A549 (cell line): ENCODE measurements around the gene TECPR2. TPM values are rescaled to one million over a fixed set of nuclear protein-coding genes. Genes with fewer than 3 reads are reported as not detected.
A peak's percentile ranks its signal among the peaks of the same experiment; 100 is the strongest.

Experiments used
- ATAC-seq, 2 experiments: fragments of 200-7000 bp in 1 of 2; fragments of >200 bp in 1 of 2; cut with Nextera tagmentation in 1 of 2; cut with Tn5 transposase in 1 of 2; 3 replicates each; pipeline versions ENCODE4 v1.8.0 to v1.9.1; 2018 to 2020; ENCODE audit warnings: mild to moderate bottlenecking in 1 of 2, moderate library complexity in 1 of 2
- CTCF ChIA-PET: fragments of 300-600 bp; sonication (Branson Sonifier 250); formaldehyde crosslinking; extraction: SDS; loops from one replicate; lab custom pipeline; 2021; ENCODE audit warnings: antibody characterized with exemption, inconsistent platforms; lab: Yijun Ruan, JAX
- POLR2A ChIA-PET: fragments of 350-600 bp; formaldehyde crosslinking; extraction: SDS; loops from one replicate; lab custom pipeline; 2021; ENCODE audit warnings: antibody characterized with exemption, inconsistent platforms; lab: Yijun Ruan, JAX
- DNase-seq, 2 experiments: peaks; one replicate each; pipeline versions ENCODE4 v3.0.0 to v3.0.0-alpha.2; 2011 to 2016; ENCODE audit warnings: low read depth in 1 of 2, low spot score in 1 of 2
- FAIRE-seq: peaks from 2 replicates; lab custom pipeline; 2011; peaks lifted over from hg19 to GRCh38; lab: Jason Lieb, UNC
- H3K27ac ChIP-seq, 2 experiments: fragments of >200 bp; sonication (Bioruptor Twin); formaldehyde crosslinking; 3 replicates each; pipeline ENCODE4 v1.5.1; 2016 to 2017
- H3K4me1 ChIP-seq: fragments of >200 bp; sonication (Bioruptor Twin); formaldehyde crosslinking; 3 replicates; pipeline ENCODE4 v1.6.1; 2016
- H3K4me2 ChIP-seq: fragments of >200 bp; sonication (Bioruptor Twin); formaldehyde crosslinking; 3 replicates; pipeline ENCODE4 v1.6.1; 2016
- H3K4me3 ChIP-seq: fragments of >200 bp; sonication (Bioruptor Twin); formaldehyde crosslinking; 3 replicates; pipeline ENCODE4 v1.5.1; 2016
- H3K9me3 ChIP-seq: fragments of >200 bp; sonication (Bioruptor Twin); formaldehyde crosslinking; 3 replicates; pipeline ENCODE4 v1.6.1; 2016
- CBX2 ChIP-seq: fragments of 200-600 bp; sonication (generic); IDR thresholded peaks from 2 replicates; pipeline ENCODE4 v1.6.1; 2016; ENCODE audit warnings: low read depth, mild to moderate bottlenecking, borderline replicate concordance
- CBX8 ChIP-seq: fragments of 200-600 bp; sonication (generic); IDR thresholded peaks from 2 replicates; pipeline ENCODE4 v1.6.1; 2016
- ELK1 ChIP-seq: fragments of 150-350 bp; IDR thresholded peaks from 2 replicates; pipeline ENCODE4 v1.6.1; 2014; ENCODE audit warnings: low read depth, mild to moderate bottlenecking, low read length
- EP300 ChIP-seq, 2 experiments: fragments of >200 bp; sonication (Bioruptor Twin); formaldehyde crosslinking; IDR thresholded peaks; 2 replicates in 1 of 2; 3 replicates in 1 of 2; pipeline ENCODE4 v1.6.1; 2016 to 2017
- FOSL2 ChIP-seq, 2 experiments: fragments of 450-650 bp in 1 of 2; fragments of >200 bp in 1 of 2; sonication (Bioruptor Twin) in 1 of 2; formaldehyde crosslinking; IDR thresholded peaks; 2 replicates each; pipeline versions ENCODE4 v1.5.0 to v1.6.1; 2016 to 2020; ENCODE audit warnings: mild to moderate bottlenecking in 1 of 2, moderate library complexity in 1 of 2
- HDAC2 ChIP-seq: fragments of 200-600 bp; sonication (generic); IDR thresholded peaks from 2 replicates; pipeline ENCODE4 v1.6.1; 2016
- HOXB13 ChIP-seq: fragments of 250-450 bp; sonication (Bioruptor Pico); IDR thresholded peaks from 2 replicates; pipeline ENCODE4 v1.5.0; 2020; ENCODE audit warnings: low read depth, mild to moderate bottlenecking, moderate library complexity
- JUN ChIP-seq, 2 experiments: fragments of >200 bp; sonication (Bioruptor Twin); formaldehyde crosslinking; IDR thresholded peaks; 2 replicates in 1 of 2; 3 replicates in 1 of 2; pipeline ENCODE4 v1.6.1; 2016 to 2017
- JUNB ChIP-seq: fragments of >200 bp; sonication (Bioruptor Twin); formaldehyde crosslinking; IDR thresholded peaks from 2 replicates; pipeline ENCODE4 v1.6.1; 2016
- KDM1A ChIP-seq: fragments of 200-600 bp; sonication (generic); IDR thresholded peaks from 2 replicates; pipeline ENCODE4 v1.6.1; 2016; ENCODE audit warnings: low read depth, mild to moderate bottlenecking
- KDM5A ChIP-seq: fragments of 200-600 bp; sonication (generic); IDR thresholded peaks from 2 replicates; pipeline ENCODE4 v1.6.1; 2016; ENCODE audit warnings: antibody characterized with exemption, mild to moderate bottlenecking
- MAFK ChIP-seq: fragments of 450-650 bp; IDR thresholded peaks from 2 replicates; pipeline ENCODE4 v1.6.1; 2014; ENCODE audit not compliant: partially characterized antibody
- NR3C1 ChIP-seq: fragments of >200 bp; sonication (Bioruptor Twin); formaldehyde crosslinking; IDR thresholded peaks from 3 replicates; pipeline ENCODE4 v1.6.1; 2017
- RAD21 ChIP-seq, 2 experiments: fragments of >200 bp in 1 of 2; sonication (Bioruptor Twin) in 1 of 2; formaldehyde crosslinking in 1 of 2; IDR thresholded peaks in 1 of 2; conservative IDR thresholded peaks in 1 of 2; 2 replicates in 1 of 2; 3 replicates in 1 of 2; pipeline ENCODE4 v1.6.1; 2012 to 2018; ENCODE audit warnings: inconsistent platforms in 1 of 2
- REST ChIP-seq: fragments of 200-600 bp; sonication (generic); IDR thresholded peaks from 2 replicates; pipeline ENCODE4 v1.6.1; 2016; ENCODE audit warnings: antibody characterized with exemption, mild to moderate bottlenecking, moderate library complexity
- RFX5 ChIP-seq: fragments of 450-650 bp; IDR thresholded peaks from 2 replicates; pipeline ENCODE4 v1.7.1; 2014; ENCODE audit warnings: antibody characterized with exemption, mild to moderate bottlenecking, moderate library complexity
- SREBF2 ChIP-seq: fragments of 450-650 bp; IDR thresholded peaks from 2 replicates; pipeline ENCODE4 v1.6.1; 2014; ENCODE audit warnings: mild to moderate bottlenecking, moderate library complexity
- ZC3H11A ChIP-seq: fragments of 450-650 bp; IDR thresholded peaks from 2 replicates; pipeline ENCODE4 v1.6.1; 2014; ENCODE audit warnings: antibody characterized with exemption, mild to moderate bottlenecking
- WGBS: methylation state at CpG from one replicate; pipeline ENCODE4 v1.1.6; 2017; ENCODE audit errors: missing lambda C conversion rate; 5-methylcytosine and 5-hydroxymethylcytosine counted together
- polyA plus RNA-seq, 4 experiments: library from polyadenylated mRNA; depleted of rRNA in 3 of 4; stranded (reverse); fragments of >200 nt; fragmentation: RNase III in 1 of 4; extraction: RNeasy Plus Mini Kit Qiagen cat#74134 plus additional on column Dnase treatment in 1 of 4; gene quantifications; 2 replicates in 3 of 4; 3 replicates in 1 of 4; pipeline ENCODE4 v1.2.3, GENCODE V29; 2011 to 2017
- TF ChIP-seq, protein P1 (sequence below): fragments of >200 bp; sonication (Bioruptor Twin); formaldehyde crosslinking; IDR thresholded peaks from 3 replicates; pipeline ENCODE4 v1.5.1; 2016
- TF ChIP-seq, protein P2 (sequence below): fragments of 450-650 bp; IDR thresholded peaks from 2 replicates; pipeline ENCODE4 v1.6.1; 2014; ENCODE audit warnings: antibody characterized with exemption
- TF ChIP-seq, protein P3 (sequence below): IDR thresholded peaks from 2 replicates; pipeline ENCODE4 v1.6.1; 2012; ENCODE audit warnings: low read depth, borderline replicate concordance

The TECPR2 gene
- polyA plus RNA-seq, 2 of the 4 experiments (the other 2 are of a cell fraction): 5.9 to 7.6 TPM

DNA sequence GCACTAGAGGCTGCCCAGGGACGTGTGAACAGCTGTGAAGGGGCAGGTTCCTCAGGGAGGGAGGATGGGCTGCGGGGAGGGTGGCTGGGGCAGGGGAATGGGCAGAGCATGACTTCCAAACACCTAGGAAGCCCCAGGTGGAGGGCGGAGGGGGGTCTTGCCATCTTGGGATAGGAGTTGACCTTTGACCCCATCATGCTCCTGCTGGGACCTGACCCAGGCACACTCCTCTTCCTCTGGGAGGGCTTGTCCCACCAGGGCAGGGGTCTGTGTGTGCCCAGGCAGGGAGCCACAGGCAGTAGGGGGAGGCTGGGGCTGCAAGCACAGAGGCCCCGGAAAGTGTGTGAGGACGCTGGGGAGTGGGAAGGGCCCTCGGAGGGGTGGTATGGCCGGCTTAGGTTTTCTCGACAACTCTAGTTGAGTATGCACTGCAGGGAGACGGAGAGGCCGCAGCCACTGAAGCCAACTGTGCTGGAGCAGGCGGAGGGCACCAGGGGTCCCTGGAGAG is 150.1 kb downstream of the TECPR2 start (continued):
- TF ChIP-seq, protein P1, sequence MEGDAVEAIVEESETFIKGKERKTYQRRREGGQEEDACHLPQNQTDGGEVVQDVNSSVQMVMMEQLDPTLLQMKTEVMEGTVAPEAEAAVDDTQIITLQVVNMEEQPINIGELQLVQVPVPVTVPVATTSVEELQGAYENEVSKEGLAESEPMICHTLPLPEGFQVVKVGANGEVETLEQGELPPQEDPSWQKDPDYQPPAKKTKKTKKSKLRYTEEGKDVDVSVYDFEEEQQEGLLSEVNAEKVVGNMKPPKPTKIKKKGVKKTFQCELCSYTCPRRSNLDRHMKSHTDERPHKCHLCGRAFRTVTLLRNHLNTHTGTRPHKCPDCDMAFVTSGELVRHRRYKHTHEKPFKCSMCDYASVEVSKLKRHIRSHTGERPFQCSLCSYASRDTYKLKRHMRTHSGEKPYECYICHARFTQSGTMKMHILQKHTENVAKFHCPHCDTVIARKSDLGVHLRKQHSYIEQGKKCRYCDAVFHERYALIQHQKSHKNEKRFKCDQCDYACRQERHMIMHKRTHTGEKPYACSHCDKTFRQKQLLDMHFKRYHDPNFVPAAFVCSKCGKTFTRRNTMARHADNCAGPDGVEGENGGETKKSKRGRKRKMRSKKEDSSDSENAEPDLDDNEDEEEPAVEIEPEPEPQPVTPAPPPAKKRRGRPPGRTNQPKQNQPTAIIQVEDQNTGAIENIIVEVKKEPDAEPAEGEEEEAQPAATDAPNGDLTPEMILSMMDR: no peak
- TF ChIP-seq CBX2: no peak
- TF ChIP-seq, protein P2, sequence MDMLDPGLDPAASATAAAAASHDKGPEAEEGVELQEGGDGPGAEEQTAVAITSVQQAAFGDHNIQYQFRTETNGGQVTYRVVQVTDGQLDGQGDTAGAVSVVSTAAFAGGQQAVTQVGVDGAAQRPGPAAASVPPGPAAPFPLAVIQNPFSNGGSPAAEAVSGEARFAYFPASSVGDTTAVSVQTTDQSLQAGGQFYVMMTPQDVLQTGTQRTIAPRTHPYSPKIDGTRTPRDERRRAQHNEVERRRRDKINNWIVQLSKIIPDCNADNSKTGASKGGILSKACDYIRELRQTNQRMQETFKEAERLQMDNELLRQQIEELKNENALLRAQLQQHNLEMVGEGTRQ: no peak
- TF ChIP-seq CBX8: no peak
- no peak for TF ChIP-seq ELK1

- FAIRE-seq: no peak
- Histone ChIP-seq H3K4me1 (peaks cover 15% of the 10 kb centered on the region), H3K9me3 (no peaks in the 10 kb centered on the region), H3K4me2 (no peak overlapping the region), H3K27ac (no peak overlapping the region), H3K4me3 (no peak overlapping the region)
- no peak for DNase-seq
- no peak for ATAC-seq
- ChIA-PET CTCF (interaction anchor here (0.9 to 6.8 kb wide), 3 partner anchors 11 to 80 kb away, joined by 3 to 154 read pairs (median 3); no protein-coding TSS in a partner anchor), POLR2A (no interaction called here)
- TF ChIP-seq SREBF2: no peak
- peak; percentile 85 for TF ChIP-seq MAFK
- WGBS: 84% methylated on average over 18 of the region's 21 CpGs
Observed at GRCh38 chr14:102513899-102514772, 151.4 kb downstream of the TECPR2 start.

- ChIA-PET POLR2A (interaction anchor here (0.7 kb wide), 1 partner anchor 901 kb away, joined by 5 read pairs; no protein-coding TSS in a partner anchor), CTCF (interaction anchor here (0.6 to 6.8 kb wide), 12 partner anchors 10 to 427 kb away, joined by 3 to 154 read pairs (median 5); no protein-coding TSS in a partner anchor)
- 88% methylated on average over 12 of the region's 12 CpGs for WGBS
- peaks cover 14% of the 10 kb centered on the region for H3K4me1 ChIP-seq
- TF ChIP-seq RFX5 (no peak), REST (no peak), EP300 (IDR thresholded peaks at IDR 0.05) (no peak), ZC3H11A (no peak), NR3C1 (no peak), RAD21 (conservative IDR thresholded peaks at IDR 0.05 in 1 of 2, IDR thresholded peaks at IDR 0.05 in 1 of 2) (no peak), KDM1A (no peak), JUN (IDR thresholded peaks at IDR 0.05) (no peak), FOSL2 (IDR thresholded peaks at IDR 0.05) (no peak), FOSL2 (CRISPR knock-in tag; IDR thresholded peaks at IDR 0.05) (no peak), CBX2 (no peak), JUNB (no peak), HOXB13 (CRISPR knock-in tag) (no peak), HDAC2 (no peak), KDM5A (no peak)
- TF ChIP-seq, protein P3, sequence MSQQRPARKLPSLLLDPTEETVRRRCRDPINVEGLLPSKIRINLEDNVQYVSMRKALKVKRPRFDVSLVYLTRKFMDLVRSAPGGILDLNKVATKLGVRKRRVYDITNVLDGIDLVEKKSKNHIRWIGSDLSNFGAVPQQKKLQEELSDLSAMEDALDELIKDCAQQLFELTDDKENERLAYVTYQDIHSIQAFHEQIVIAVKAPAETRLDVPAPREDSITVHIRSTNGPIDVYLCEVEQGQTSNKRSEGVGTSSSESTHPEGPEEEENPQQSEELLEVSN: no peak
- TF ChIP-seq, all 56 proteins: peak for 0
- no peak for DNase-seq
- Histone ChIP-seq H3K27ac (no peak overlapping the region), H3K4me2 (no peak overlapping the region), H3K9me3 (no peaks in the 10 kb centered on the region), H3K4me3 (no peak overlapping the region)
- no peak for FAIRE-seq
- ATAC-seq: no peak
Observed at GRCh38 chr14:102514987-102515733, 152.4 kb downstream of the TECPR2 start.
